GM21717 (cell line): Measurements from ENCODE around the gene NLRP11.

ENCODE experiments used
- ATAC-seq: cut with Tn5 transposase; IDR thresholded peaks from one replicate; pipeline ENCODE4 v1.9.1; 2021; ENCODE audit warnings: mild to moderate bottlenecking, moderate library complexity; ENCODE audit not compliant: unreplicated experiment

The NLRP11 gene

GRCh38 chr19:55831846-55832245 lies at the start of gene NLRP11:
Gene NLRP11 (minus strand): TSS chr19:55831999. CDS start chr19:55818174, 13,825 bp downstream.
- ATAC-seq, result no peak

GRCh38 chr19:55877211-55877610 lies 45.4 kb upstream of the NLRP11 start:
- no peak for ATAC-seq

GRCh38 chr19:55870736-55871135 lies 38.9 kb upstream of the NLRP11 start:
- ATAC-seq, result no peak

- ATAC-seq, result no peak
Observed at GRCh38 chr19:55867101-55867500, 35.3 kb upstream of the NLRP11 start.

- no peak for ATAC-seq
Observed at GRCh38 chr19:55866521-55866920, 34.7 kb upstream of the NLRP11 start.

- no peak for ATAC-seq
Observed at GRCh38 chr19:55858969-55859368, 27.2 kb upstream of the NLRP11 start.

- ATAC-seq, result no peak
Observed at GRCh38 chr19:55858401-55858800, 26.6 kb upstream of the NLRP11 start.

- no peak for ATAC-seq
Observed at GRCh38 chr19:55857974-55858373, 26.2 kb upstream of the NLRP11 start.

- no peak for ATAC-seq
Observed at GRCh38 chr19:55857149-55857548, 25.4 kb upstream of the NLRP11 start.

- ATAC-seq, result no peak
Observed at GRCh38 chr19:55855160-55855559, 23.4 kb upstream of the NLRP11 start.

- ATAC-seq, result no peak
Observed at GRCh38 chr19:55838906-55839305, 7.1 kb upstream of the NLRP11 start.

GRCh38 chr19:55838251-55838650 lies 6.5 kb upstream of the NLRP11 start:
- no peak for ATAC-seq

- no peak for ATAC-seq
Observed at GRCh38 chr19:55836340-55836739, 4.5 kb upstream of the NLRP11 start, which contains the start of gene NLRP4. Gene NLRP4 (plus strand): TSS chr19:55836540. CDS start chr19:55852081, 15,541 bp downstream.

GRCh38 chr19:55832676-55833075 lies 877 bp upstream of the NLRP11 start:
- no peak for ATAC-seq

GRCh38 chr19:55830656-55831055 lies 1.1 kb downstream of the NLRP11 start:
- ATAC-seq, result no peak

GRCh38 chr19:55820037-55820436 lies 11.8 kb downstream of the NLRP11 start:
- no peak for ATAC-seq

- no peak for ATAC-seq
Observed at GRCh38 chr19:55813906-55814305, 17.9 kb downstream of the NLRP11 start.

GRCh38 chr19:55812449-55812848 lies 19.4 kb downstream of the NLRP11 start:
- no peak for ATAC-seq

GRCh38 chr19:55811340-55811739 lies 20.5 kb downstream of the NLRP11 start:
- no peak for ATAC-seq

GRCh38 chr19:55809381-55810058 lies 22.3 kb downstream of the NLRP11 start:
- no peak for ATAC-seq

GRCh38 chr19:55802281-55802680 lies 29.5 kb downstream of the NLRP11 start:
- ATAC-seq, result no peak

- ATAC-seq, result no peak
Observed at GRCh38 chr19:55801416-55801815, 30.4 kb downstream of the NLRP11 start.

GRCh38 chr19:55795021-55795420 lies 36.8 kb downstream of the NLRP11 start:
- no peak for ATAC-seq
